Sigmoid colon (tissue), 4 donors: ENCODE measurements around the gene NOS1AP.

Source experiments
- CTCF ChIP-seq, 4 experiments: fragments of 450-650 bp in 3 of 4; fragments of 200-600 bp in 1 of 4; IDR thresholded peaks; one replicate each; pipeline ENCODE4 v1.5.1; 2016 to 2019; ENCODE audit warnings: antibody characterized with exemption in 4 of 4, mild to moderate bottlenecking in 3 of 4, moderate library complexity in 2 of 4
- EP300 ChIP-seq, 4 donors: sonication (generic); formaldehyde crosslinking; IDR thresholded peaks; one replicate each; pipeline ENCODE4 v1.6.1; 2017; ENCODE audit warnings: antibody characterized with exemption in 4 of 4
- POLR2AphosphoS5 ChIP-seq, 4 donors: sonication (generic); formaldehyde crosslinking; IDR thresholded peaks; one replicate each; pipeline ENCODE4 v1.6.1; 2017; ENCODE audit warnings: antibody characterized with exemption in 4 of 4

- TF ChIP-seq CTCF (IDR thresholded peaks at IDR 0.05): no peak
- no peak for TF ChIP-seq EP300 (IDR thresholded peaks at IDR 0.05)
- TF ChIP-seq POLR2AphosphoS5 (IDR thresholded peaks at IDR 0.05): no peak
These were observed 60.8 kb downstream of the NOS1AP start for GRCh38 chr1:162130308-162130707.
